NT2/D1 (cell line): Measurements from ENCODE around the gene RPL12.
A peak's percentile ranks its signal among the peaks of the same experiment; 100 is the strongest.

ENCODE experiments used
- DNase-seq: peaks from one replicate; pipeline ENCODE4 v3.0.0-alpha.2; 2011; ENCODE audit warnings: low read depth, low spot score
- H3K27me3 ChIP-seq: 2 replicates; pipeline ENCODE4 v1.6.0; 2011; ENCODE audit warnings: mild to moderate bottlenecking; ENCODE audit not compliant: insufficient read length, insufficient read depth
- H3K36me3 ChIP-seq: 2 replicates; pipeline ENCODE4 v1.6.1; 2011; ENCODE audit warnings: mild to moderate bottlenecking, low read length, mixed read lengths; ENCODE audit not compliant: insufficient read depth, insufficient read length
- H3K4me1 ChIP-seq: 2 replicates; pipeline ENCODE4 v1.5.1; 2011; ENCODE audit not compliant: insufficient read depth, insufficient read length
- H3K4me3 ChIP-seq: 2 replicates; pipeline ENCODE4 v1.5.1; 2011; ENCODE audit warnings: low read depth; ENCODE audit not compliant: insufficient read length
- H3K9ac ChIP-seq: 2 replicates; pipeline ENCODE4 v1.6.0; 2011; ENCODE audit warnings: low read depth; ENCODE audit not compliant: insufficient read length
- H3K9me3 ChIP-seq: 2 replicates; pipeline ENCODE4 v1.5.1; 2011; ENCODE audit warnings: mild to moderate bottlenecking, low read length; ENCODE audit not compliant: insufficient read depth
- SUZ12 ChIP-seq: IDR thresholded peaks from 2 replicates; pipeline ENCODE4 v1.6.1; 2011; ENCODE audit not compliant: insufficient read length, insufficient read depth; ENCODE audit errors: extremely low read depth
- YY1 ChIP-seq: IDR thresholded peaks from 2 replicates; pipeline ENCODE4 v1.6.1; 2011; ENCODE audit not compliant: insufficient read length, insufficient read depth
- ZNF274 ChIP-seq: IDR thresholded peaks from 2 replicates; pipeline ENCODE4 v1.6.1; 2011; ENCODE audit warnings: mild to moderate bottlenecking, low read depth, low read length

Gene RPL12

DNA sequence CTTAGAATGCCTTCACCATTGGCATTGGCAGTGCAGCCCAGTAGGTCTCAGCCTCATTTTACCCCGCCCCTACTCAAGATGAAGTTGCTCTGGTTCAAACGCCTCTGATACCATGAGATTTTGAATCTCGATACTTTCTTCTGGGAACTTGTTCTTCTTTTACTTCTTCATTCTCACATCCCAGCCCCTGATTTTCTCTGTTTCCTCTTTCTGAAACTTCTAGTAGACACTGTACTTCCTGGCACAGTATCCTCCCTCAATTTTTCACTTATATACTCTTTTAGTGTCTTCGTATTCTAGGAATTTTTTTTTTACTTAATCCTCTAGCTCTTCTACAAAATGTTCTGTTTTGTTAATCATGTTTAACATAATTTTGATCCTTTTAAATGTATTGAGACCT, 40.1 kb downstream of the RPL12 start:
- DNase-seq: no peak
- Histone ChIP-seq H3K4me3 (no peak overlapping the region), H3K4me1 (peaks cover 12% of the 10 kb centered on the region), H3K9me3 (no peaks in the 10 kb centered on the region), H3K27me3 (no peaks in the 10 kb centered on the region), H3K9ac (no peak overlapping the region), H3K36me3 (peaks cover 37% of the 10 kb centered on the region)
- TF ChIP-seq YY1 (no peak), ZNF274 (no peak), SUZ12 (no peak)

- TF ChIP-seq YY1: no peak
- no peak for TF ChIP-seq ZNF274
- no peak for TF ChIP-seq SUZ12
- Histone ChIP-seq H3K9me3 (no peaks in the 10 kb centered on the region), H3K36me3 (peaks cover 71% of the 10 kb centered on the region), H3K9ac (peak overlapping the region; percentile 28), H3K4me3 (no peak overlapping the region), H3K4me1 (peaks cover 12% of the 10 kb centered on the region), H3K27me3 (no peaks in the 10 kb centered on the region)
- no peak for DNase-seq
Measured at GRCh38 chr9:127407492-127407843, 43.7 kb downstream of the RPL12 start.

GRCh38 chr9:127406799-127407491, 44.3 kb downstream of the RPL12 start:
- Histone ChIP-seq H3K4me3 (no peak overlapping the region), H3K9ac (peak overlapping the region; percentile 28), H3K36me3 (peaks cover 71% of the 10 kb centered on the region), H3K27me3 (no peaks in the 10 kb centered on the region), H3K4me1 (peaks cover 12% of the 10 kb centered on the region), H3K9me3 (no peaks in the 10 kb centered on the region)
- no peak for DNase-seq
- TF ChIP-seq SUZ12 (no peak), YY1 (no peak), ZNF274 (no peak)

DNA sequence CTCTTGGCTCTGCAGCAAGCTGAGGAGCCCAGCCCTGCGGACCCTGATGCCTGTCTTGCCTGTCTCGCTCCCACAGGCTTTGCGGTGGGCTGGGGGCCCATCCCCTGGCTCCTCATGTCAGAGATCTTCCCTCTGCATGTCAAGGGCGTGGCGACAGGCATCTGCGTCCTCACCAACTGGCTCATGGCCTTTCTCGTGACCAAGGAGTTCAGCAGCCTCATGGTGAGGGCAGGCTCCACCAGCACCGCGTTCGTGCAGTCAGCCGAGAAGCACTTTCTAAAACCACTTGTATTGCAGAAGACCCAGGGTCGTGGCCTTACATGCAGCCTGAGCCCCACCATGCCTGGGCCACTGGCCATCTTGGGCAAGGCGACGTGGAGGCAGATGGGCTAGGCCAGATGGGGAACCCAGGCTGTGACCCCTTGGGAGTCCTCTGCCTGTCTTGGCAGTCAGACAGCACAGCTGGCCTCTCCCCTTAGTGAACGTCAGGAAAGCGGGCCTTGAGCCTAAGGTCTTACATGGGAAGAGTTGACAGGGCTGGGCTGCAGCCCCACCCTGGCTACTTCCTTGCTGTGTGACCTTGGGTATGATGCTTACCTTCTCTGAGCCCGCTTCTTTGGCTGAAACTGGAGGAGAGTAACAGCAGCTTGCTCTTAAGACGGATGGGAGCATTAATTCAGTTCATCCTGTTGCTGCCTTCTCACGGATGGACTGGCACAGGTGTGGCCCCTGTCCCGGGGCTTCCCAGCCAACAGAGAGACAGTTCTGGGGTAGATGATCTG, 45.7 kb downstream of the RPL12 start:
- TF ChIP-seq ZNF274: no peak
- no peak for TF ChIP-seq SUZ12
- peaks cover 12% of the 10 kb centered on the region for H3K4me1 ChIP-seq
- H3K4me3 ChIP-seq: no peak overlapping the region
- no peak for DNase-seq
- peaks cover 77% of the 10 kb centered on the region for H3K36me3 ChIP-seq
- no peak overlapping the region for H3K9ac ChIP-seq
- no peaks in the 10 kb centered on the region for H3K27me3 ChIP-seq
- H3K9me3 ChIP-seq: no peaks in the 10 kb centered on the region

GRCh38 chr9:127404631-127405030, 46.6 kb downstream of the RPL12 start:
- Histone ChIP-seq H3K9ac (no peak overlapping the region), H3K9me3 (no peaks in the 10 kb centered on the region), H3K36me3 (peaks cover 86% of the 10 kb centered on the region), H3K4me3 (no peak overlapping the region), H3K4me1 (peaks cover 12% of the 10 kb centered on the region), H3K27me3 (no peaks in the 10 kb centered on the region)
- no peak for DNase-seq
- TF ChIP-seq ZNF274 (no peak), SUZ12 (no peak), YY1 (no peak)

GRCh38 chr9:127403507-127404192, 47.6 kb downstream of the RPL12 start:
- no peak for DNase-seq
- no peak for TF ChIP-seq SUZ12
- no peak for TF ChIP-seq YY1
- no peak for TF ChIP-seq ZNF274
- peaks cover 15% of the 10 kb centered on the region for H3K4me1 ChIP-seq
- no peak overlapping the region for H3K4me3 ChIP-seq
- no peaks in the 10 kb centered on the region for H3K27me3 ChIP-seq
- H3K9me3 ChIP-seq: no peaks in the 10 kb centered on the region
- peaks cover 93% of the 10 kb centered on the region for H3K36me3 ChIP-seq
- no peak overlapping the region for H3K9ac ChIP-seq

- no peaks in the 10 kb centered on the region for H3K9me3 ChIP-seq
- no peak for DNase-seq
- peaks cover 19% of the 10 kb centered on the region for H3K4me1 ChIP-seq
- peaks cover 91% of the 10 kb centered on the region for H3K36me3 ChIP-seq
- no peaks in the 10 kb centered on the region for H3K27me3 ChIP-seq
- no peak overlapping the region for H3K4me3 ChIP-seq
- TF ChIP-seq YY1 (no peak), SUZ12 (no peak), ZNF274 (no peak)
- no peak overlapping the region for H3K9ac ChIP-seq
Measured at GRCh38 chr9:127402401-127403090, 48.7 kb downstream of the RPL12 start.
